COLO668 (cell line): Measurements from ENCODE around the gene MMP14.
"Not testable (repeated sequence)": the region's sequence is repeated elsewhere in the genome, so short reads cannot be mapped to it uniquely, and the experiment has no call there.

ENCODE experiments used
- DNase-seq: peaks from one replicate; lab custom pipeline; 2025; ENCODE audit not compliant: unreplicated experiment; lab: John Stamatoyannopoulos, UW

The MMP14 gene

GRCh38 chr14:22836301-22837113 lies at the start of gene MMP14:
TSS of gene MMP14 (plus strand) at chr14:22836585. CDS start at chr14:22836818, 233 bp downstream.
- no peak for DNase-seq

- DNase-seq, result no peak
These were observed 49.7 kb upstream of the MMP14 start for GRCh38 chr14:22786685-22787084.

DNA sequence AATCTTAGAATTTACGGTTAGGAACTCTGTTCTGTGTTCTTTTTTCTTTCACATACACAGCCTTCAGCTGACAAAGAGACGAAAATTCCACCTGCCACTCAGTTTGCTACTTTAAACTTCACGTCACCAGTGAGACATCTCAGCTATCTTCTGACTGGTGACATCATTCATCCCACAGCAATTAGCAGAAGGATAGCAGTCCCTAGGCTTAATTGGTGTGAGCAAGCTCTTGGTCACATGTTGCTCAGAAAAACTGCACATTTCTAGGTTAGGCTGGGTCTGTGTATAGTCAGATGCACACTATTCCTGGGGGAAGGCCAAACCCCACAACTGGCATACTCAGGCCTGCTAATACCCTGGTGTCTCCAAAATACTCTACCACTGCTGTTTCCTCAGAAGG lies 45.1 kb upstream of the MMP14 start:
- DNase-seq, result no peak

GRCh38 chr14:22792158-22792557 lies 44.2 kb upstream of the MMP14 start:
- no peak for DNase-seq

- not testable (repeated sequence) for DNase-seq
These were observed 42.8 kb upstream of the MMP14 start for GRCh38 chr14:22793550-22793949.

GRCh38 chr14:22793976-22794375 lies 42.4 kb upstream of the MMP14 start:
- DNase-seq, result no peak

DNA sequence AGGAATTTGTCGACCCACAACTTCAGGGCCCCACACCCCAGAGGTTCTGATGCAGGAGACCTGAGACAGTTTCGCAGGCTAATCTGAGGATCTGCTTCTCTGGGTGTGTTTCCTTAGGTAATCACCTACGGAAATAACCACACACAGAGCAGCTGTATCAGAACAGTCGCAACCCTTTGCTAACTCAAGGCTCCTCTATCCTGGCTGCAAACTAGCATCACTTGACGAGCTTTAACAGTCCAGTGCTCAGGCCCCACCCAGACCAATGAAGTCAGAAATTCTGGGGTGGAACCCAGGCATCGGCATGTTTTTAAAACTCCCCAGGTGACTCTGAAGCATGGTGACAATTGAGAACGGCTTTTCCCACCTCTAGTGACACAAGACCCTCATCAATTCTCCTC lies 41.8 kb upstream of the MMP14 start:
- DNase-seq, result no peak

DNA sequence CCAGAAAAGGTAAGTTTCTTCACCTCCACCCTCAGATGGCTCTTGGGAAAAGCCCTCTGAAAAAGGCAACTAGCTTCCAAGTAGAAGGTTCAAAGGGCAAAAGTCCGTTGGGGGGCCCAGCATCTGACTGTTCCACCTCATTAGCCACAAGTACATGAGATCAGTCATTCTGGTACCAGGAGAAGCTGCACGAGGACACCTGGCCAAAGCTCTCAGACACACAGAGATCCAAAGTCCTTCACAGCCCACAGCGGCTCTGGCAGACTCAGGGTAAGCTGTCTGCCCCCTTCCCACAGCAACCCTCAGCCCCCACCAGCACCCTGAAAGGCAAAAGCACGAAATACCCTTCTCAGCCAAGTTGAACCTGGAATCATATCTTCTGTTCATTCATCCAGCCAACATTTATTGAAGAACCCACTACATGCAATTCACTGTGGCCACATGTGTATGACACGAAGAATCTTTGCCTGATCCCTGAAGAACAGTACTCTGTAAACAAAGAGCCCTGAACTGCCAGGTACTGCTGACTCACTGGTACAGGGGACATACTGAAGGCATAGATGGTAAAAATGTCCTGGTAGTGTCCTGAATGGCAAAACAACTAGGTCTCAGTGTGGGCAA lies 40.2 kb upstream of the MMP14 start:
- no peak for DNase-seq

DNA sequence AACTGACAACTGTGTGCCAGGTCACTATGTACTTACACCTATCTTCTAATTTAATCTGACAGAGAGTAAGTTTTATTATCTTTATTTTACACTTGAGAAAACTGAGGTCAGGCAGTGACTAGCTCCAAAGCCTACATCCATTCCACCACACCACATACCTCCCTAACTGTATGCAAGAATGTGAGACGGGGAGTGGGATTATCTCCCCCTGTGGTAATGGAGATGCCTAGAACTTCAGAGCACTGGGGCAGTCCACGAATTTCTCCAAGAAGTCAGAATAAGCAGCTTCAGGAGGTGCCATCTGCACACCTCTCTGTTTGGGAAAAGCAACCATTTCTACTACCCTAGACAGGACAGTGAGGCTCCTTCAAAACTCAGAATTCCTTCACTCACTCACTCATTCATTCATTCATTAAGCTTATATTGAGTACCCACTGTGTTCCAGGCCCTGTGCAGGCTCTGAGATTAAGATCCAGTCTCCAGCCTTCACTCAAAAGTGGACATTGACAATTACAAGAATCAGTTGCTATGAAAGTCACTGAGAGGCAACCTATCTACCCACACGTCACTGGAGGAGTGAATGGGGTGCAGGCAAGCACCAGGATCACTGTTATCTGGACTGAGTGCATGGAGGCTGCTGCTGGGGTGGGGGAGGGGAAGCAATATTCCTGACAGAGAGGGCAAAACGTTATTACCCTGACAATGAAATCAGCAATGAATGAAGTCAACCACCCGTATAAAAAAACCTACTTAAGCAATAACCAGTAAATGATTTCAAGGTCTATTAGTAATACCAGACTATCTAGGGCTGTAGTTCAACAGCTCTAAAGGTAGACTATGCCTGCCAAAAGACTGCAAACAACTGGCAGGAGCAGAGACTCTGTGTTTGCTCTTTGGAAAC lies 39.1 kb upstream of the MMP14 start:
- no peak for DNase-seq

- DNase-seq, result no peak
These were observed 37.9 kb upstream of the MMP14 start for GRCh38 chr14:22798528-22798927.

- DNase-seq, result no peak
These were observed 36.0 kb upstream of the MMP14 start for GRCh38 chr14:22800346-22800745.

DNA sequence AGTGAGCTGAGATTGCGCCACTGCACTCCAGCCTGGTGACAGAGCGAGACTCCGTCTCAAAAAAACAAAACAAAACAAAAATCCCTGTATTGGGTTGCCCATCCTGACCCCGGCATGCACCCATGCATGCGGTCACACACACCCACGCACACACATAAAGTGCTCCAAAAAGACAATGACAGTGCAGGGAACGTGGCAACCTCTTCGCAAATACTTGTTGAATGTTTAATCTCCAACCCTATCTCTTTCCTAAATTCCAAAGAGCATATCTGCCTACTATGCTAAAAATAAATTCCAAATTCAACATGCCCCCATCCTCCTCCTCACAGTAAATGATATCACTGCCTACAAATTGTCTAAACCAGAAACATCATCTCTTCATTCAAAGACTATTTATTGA lies 34.7 kb upstream of the MMP14 start:
- DNase-seq, result no peak

DNA sequence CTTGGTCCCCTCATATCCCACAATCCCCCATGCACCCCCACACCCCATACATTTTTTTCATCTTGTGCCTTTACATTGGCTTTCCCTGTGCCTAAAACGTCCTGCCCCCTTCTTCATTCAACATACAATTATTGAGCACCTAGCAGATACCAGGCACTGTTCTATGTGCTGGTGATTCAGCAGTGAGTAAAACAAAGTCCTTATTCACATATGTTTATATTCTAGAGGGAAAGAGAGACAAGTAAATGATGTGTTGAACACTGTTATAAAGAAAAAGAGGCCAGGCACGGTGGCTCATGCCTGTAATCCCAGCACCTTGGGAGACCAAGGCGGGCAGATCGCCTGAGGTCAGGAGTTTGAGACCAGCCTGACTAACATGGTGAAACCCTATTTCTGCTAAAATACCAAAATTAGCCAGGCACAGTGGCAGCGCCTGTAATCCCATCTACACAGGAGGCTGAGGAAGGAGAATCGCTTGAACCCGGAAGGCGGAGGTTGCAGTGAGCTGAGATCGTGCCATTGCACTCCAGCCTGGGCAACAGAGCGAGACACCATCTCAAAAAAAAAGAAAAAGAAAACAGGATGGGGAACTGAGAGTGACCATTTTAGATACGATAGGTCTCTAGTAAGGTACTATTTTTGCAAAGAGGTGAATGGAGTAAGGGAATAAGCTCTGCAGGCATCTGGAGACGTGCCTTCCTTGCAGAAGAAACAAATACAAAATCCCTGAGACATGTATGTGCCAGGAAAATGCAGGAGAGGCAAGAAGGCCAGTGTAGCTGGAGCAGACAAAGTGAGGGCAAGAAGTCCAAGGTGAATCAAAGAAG lies 33.3 kb upstream of the MMP14 start:
- DNase-seq, result no peak

DNA sequence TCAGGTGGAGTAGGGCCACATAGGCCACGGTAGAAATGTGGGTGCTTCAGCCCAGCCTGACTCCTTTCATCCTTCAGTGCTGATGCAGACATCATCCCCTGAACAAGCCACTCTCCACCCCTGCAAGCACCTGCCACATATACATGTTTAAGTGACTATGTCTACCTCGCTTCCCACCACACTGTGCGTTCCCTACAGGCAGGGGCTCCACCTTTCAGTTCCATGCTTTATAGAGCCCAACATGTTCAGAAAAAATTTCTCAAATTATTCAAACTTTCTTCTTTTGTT lies 32.8 kb upstream of the MMP14 start:
- DNase-seq, result no peak

- not testable (repeated sequence) for DNase-seq
These were observed 31.1 kb upstream of the MMP14 start for GRCh38 chr14:22805235-22805634.

GRCh38 chr14:22807432-22808087 lies 28.8 kb upstream of the MMP14 start:
- no peak for DNase-seq

- DNase-seq, result no peak
These were observed 27.8 kb upstream of the MMP14 start for GRCh38 chr14:22808388-22809209.

- no peak for DNase-seq
These were observed 24.7 kb upstream of the MMP14 start for GRCh38 chr14:22811722-22812121.

GRCh38 chr14:22812744-22813143 lies 23.6 kb upstream of the MMP14 start:
- DNase-seq, result no peak

DNA sequence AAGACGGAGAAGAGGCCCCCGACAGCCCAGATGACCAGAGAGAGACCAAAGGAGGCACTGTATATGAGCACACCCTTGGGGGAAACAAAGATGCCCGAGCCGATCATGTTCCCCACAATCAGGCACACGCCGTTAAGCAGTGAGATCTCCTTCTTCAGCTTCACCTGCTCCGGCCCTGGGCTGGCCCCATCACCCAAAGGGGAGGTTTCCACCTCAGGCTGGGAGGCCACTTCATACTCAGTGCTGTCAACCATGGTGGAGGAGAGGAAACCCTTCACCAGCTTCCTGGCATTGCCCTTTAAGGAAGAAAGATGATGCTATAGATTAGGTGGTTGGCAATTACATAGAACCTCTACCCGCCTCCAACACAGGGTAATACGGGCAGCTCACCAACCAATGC lies 23.2 kb upstream of the MMP14 start:
- no peak for DNase-seq
